GM21515 (cell line): ENCODE data around the gene ZNF460.

Experiments used
- ATAC-seq: cut with Tn5 transposase; IDR thresholded peaks from one replicate; pipeline ENCODE4 v1.9.1; 2021; ENCODE audit not compliant: unreplicated experiment

The ZNF460 gene

GRCh38 chr19:57338877-57339276 is 58.6 kb downstream of the ZNF460 start:
- no peak for ATAC-seq

GRCh38 chr19:57342582-57342981 is 62.3 kb downstream of the ZNF460 start:
- no peak for ATAC-seq
